DMS53 treated with DMSO at 0.1 percent for 48 hours (cell line): ENCODE results near the gene ARSB.

ENCODE experiments used
- DNase-seq: peaks from one replicate; lab custom pipeline; 2025; ENCODE audit not compliant: unreplicated experiment; lab: John Stamatoyannopoulos, UW

The ARSB gene

DNA sequence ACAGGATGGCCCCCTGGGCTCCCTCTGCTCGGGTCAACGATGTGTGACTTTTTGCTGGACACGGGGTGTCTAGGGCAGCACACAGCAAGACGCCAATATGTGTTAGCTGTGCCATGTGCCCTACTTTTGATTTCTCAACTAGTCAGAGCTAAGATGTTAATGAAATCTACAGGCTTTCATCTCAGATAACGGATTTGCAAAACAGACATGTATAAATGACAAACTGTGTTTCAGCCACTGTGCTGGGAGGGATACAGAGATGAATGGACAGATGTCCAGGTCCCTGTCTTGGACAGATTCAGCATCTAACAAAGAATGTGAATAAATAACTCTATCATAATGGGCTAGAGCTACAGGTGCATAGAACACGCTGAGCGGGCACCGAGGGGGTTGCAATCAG is 176.3 kb downstream of the ARSB start:
- DNase-seq: no peak

DNA sequence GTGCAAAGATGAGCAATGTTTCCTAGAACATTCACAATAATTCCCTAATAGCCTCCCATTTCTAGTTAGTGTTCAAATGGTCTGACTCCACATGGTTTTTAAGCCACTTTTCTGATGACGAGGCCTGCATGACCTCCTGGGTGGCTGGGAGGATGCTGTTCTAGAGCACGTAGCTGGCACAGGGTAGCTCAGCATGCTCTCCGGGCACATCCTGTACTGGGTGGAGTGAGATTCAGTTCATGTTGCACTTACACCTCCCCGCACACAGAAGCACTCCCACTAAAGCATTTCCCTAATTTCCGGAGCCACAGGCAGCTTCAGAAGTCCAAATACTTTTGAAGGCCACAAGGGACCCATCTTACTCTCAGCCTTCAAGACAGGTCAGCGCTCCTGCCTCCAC is 176.7 kb downstream of the ARSB start:
- DNase-seq: no peak

DNA sequence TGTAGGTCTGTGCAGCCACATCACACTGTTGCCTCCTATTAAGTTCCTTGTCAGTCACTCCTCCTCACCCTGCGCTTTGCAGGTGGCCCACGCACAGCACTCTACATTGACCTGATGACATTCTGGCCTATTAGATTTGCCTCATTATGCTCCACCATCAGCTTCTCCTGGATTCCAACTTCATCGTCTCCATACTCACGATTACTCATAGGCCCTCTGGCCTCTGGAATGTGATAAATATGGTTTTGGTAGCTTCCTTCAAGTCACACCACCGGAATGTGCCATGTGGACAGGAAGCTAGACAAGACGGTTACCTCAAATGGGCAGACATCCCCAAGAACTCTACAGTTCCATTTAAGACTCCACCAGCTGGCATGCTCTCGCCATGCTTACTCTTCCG is 178.6 kb downstream of the ARSB start:
- DNase-seq: no peak

DNA sequence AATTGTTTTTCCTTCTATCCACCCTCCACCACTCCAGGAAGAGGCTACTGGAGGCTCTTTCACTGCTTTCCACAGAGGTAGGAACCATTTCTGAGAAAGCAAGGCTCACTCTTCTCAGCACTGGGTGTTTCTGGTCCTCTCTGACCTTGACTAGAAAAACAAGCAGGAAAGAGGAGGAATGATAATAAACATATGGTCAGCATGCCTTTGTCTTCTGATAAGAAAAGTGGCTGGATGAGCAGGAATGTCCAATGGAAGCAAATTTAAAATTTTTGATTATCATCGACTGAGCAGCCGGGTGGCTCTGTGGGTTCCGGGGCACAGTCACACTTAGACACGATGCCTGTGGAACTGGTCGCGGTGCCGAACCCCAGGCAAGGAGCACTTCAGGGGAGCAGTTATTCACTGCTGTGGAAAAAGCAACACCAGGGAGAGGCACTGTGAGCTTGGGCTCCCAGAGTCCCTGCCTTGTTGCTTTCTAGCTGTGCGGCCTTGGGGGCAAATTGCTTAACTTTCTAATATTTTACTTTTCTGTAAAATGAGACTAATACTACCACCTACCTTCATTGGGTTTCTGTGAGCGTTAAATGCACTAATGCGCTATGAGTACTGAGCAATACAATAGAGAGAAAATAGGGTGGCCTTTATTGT is 179.5 kb downstream of the ARSB start:
- DNase-seq: no peak

DNA sequence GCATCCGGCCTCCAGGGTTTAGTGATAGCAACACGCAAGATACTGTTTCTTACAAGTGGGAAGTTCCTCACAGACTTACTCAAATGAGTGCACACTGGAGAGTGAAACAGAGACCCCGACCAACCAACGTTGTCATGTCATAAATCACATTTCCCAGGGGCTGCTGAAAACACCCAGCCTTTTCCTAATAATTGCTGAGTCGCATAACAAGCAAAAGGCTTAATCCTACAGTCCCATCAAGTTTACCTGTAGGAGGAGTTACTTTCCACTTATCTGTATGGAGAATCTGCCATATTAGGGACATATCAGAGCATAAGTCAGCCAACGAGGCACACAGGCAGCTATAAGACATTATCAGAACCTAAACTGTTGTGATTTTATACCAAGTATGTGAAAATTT is 180.1 kb downstream of the ARSB start:
- no peak for DNase-seq

DNA sequence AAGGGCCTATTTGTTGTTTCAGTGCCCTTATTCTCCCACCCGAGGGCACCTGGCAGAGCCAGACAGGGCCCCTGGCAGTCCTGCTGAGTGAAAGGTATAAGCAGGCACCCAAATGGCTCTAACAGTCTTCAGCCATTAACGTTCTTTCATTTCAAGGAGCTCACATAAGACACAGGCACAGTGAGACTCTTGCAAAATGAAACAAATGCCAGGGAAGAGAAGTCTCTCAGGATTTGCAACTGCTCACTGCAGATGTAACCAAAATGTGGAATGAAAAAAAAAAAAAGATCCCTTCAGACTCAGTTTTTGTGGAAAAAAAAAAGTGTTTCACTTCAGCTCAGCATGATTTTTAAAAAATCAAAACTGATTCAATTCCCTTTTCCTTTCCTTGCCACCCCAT is 181.2 kb downstream of the ARSB start:
- no peak for DNase-seq

DNA sequence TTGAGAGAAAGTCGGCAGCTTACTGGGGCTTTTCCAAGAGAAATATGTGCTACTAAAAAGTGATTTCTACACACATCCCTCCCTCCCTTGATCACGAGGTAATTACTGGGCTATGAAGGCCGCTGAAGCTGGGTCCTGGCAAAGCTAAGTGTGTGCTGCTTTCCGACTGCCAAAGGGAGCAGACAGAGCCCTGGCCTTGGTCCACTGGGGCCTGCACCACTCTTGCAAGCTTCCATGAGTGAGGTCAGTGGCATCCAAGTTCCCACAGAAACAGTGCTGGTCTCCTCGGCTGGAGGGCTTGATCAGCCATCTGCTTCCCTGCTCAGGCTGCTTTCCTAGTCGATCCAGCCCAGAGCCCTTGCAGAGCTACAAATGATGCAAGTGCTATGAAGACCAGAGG is 181.8 kb downstream of the ARSB start:
- no peak for DNase-seq

DNA sequence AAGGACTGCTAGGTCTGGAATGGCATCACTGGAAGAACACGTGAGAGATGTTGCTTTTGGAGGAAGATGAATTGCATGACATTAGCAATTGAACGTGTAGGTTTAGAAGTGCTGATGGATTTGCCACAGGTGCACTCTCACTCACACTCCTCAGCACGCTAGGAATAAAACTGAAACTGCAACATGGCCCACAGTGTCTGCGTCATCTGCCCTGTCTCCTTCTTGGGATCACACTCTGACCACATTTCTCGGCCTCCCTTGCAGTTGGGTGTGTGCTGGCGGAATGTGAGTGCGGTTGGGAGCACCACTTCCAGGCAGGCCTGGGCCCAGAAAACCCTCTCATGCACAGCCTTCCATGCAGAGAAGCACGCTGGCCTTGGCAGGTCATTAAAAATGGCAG is 183.7 kb downstream of the ARSB start:
- DNase-seq: no peak

DNA sequence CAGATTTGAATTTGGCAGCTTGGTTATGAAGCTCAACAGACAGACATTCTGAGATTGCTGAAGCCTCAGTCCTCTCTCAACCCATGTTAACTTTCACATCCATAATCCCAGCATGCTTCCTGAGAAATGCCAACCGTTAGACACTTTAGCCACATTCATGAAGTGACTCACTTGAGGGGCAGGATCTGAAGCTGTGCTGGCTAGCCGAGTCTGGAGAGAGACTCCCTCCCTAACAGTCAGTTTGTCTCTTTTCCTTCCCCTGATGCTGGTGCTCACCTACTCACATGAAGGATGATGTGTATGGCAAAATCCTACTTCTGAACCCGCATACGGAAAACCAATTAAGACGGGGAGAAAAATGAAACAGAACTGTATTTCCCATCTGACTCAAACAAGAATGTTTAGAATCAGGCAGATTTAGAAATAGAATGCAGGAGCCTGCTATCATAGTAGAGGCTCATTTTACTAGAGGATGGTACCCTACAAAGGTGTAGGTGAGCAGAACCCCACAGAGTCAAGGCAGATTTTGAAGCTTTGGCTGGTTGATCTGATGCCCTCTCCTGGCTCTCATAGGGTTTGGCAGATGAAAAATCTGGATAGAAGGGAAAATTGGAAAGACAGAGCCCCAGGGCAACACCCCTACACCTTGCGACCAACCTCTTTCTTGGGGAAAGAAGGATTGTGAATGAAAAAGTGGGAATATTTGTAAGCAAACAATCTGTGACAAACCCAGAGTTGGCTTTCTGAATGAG is 185.7 kb downstream of the ARSB start:
- DNase-seq: no peak

DNA sequence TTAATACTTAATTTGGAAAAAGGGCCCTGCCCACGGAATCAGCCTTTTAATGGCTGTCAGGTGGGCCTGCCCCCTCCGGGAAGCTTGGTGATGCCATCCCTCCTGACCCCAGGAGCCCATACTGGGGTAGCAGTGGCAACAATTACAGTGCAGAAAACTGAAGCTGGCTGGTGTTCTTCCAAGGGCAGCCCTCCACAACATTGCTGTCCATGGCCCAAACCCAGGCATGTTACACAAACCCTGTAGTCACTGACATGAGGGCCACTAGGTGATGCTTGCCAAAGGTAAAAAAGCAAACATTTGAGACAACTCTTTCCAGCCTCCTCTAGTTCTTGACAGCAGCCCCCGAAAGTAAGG is 186.5 kb downstream of the ARSB start:
- no peak for DNase-seq

DNA sequence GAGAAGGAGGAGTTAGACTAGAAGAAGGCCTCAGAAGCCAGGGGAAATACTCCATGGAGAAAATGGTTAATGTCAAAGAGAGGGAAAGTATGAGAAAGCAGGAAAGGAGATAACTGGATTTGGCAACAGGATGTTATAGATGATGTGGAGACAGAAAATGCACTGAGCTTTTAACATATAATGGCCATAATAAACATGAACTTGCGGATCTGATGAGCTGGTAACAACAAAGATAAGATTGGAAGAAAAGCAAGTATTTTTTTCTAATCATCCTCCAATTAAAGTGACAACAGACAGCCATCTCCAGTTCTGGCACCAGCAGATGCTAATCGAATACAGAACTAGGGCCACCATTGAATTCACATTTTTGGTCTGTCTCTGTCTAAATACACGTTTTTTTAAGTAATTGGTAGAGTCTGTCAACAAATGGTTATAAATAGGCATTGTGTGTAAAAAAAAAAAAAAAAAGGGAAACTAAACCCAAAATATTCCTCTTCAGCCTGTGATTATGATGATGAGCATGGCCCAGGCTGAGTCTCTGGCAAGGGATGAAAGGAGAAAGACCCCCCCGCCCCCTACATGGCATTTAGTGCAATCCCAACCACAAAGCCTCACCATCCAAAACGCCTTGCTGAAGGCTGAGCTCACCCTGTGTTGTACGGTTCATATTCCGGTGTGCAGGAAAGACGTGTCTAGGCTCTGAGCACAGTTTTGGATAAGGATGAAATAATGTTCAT is 187.0 kb downstream of the ARSB start:
- DNase-seq: no peak

DNA sequence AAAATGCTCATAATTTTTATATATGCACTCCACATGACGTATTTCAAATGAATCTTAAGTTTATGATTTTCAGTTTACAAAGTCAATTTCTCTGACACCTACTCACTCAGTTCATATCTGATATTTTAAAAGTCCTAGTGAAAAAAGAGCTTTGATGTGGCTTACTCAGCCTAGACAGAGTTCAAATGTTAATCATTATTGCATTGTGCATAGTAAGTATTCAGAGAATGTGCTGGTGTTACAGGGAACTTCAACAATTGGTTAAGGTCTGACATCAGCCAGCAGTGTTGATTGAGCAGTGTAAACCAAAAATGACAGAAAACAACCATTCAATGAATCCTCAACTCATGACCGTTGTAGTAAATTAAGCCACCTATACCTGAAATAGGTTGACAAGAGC is 189.4 kb downstream of the ARSB start:
- no peak for DNase-seq

DNA sequence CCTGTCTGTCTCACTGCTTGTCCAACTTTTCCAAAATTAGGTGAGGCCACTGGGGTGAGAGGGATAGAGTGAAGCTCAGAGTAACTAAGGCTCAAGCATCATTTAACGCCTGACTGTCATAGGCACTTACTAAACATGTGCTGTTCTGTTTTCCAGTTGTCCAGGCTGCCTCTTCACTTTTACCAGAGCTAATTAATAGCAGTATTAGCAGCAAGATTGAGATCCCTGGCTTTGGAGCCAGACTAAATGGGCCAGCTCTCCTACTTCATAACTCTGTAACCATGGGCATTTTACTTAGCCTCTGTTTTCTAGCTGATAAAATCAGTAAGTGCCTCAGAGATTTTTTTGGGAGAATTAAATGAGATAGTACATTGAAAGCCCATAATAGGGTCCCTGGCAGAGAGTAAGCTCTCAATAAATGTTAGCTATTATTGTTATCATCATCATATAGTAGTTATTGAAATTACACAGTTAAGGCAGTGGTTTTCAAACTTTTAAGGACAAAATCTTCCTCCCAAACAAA is 190.4 kb downstream of the ARSB start:
- no peak for DNase-seq

DNA sequence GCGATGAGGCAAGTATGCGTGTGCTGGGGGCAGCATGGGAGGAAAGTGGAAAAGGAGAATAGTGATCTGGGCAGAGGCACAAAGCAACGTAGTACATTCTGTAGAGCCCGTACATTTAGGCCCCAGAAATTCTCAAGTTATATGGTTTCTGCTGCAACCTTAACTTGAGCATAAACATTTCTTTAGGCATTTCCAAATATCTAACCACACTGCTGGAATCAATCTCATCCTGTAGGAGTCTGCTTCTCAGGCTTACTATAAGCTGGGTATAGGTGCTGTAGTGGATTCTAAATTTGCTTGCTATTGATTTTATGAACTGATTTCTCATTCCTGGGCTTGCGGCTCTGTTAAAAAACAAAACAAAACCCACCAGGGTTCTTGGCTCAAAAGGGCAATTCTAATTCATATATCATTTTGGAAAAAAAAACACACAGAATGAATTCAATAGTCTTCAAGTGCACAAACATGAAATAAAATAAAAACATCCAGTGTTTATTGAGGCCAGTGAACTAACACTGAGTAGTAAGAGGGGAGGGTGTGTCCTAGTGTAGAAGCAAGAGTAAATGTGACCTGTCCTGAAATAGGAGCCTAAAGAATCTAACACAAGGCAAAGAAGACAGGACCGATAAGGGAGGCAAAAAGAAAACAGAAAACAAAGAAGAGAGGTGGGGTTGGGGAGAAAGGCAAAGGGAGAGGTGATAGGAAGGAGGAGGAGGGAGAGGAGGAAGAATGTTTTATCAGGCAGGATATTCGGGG is 191.0 kb downstream of the ARSB start:
- no peak for DNase-seq

DNA sequence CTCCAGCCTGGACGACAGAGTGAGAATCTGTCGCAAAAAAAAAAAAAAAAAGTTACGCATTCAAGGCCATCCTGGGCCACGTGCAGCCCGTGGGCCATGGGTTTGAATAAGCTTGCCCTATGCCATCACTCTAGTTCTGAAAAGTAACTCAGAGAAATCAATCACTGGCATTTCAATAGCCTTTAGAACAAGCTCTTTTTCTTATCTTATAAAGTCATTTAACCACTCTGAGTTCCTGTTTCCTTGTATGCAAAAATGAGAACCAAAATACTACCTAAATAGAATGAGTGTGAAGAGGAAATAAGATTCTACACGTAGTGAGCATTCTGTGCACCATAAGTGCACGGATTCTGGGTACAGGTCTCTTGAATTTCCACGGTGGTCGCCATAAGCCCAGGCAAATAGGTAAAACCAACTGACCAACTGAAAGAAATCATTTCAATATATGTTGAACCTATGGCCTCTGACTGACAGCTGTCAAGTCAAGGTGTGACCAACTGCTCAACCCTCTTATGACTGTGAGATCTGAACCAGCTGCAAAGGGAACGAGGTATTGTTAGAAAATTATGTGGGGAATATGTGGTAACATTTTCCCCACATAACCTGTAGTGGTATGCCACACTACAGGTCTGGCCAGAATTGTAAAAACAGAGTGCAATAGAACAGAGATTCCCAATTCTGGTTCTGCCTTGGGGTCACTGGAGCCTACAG is 192.6 kb downstream of the ARSB start:
- DNase-seq: no peak

DNA sequence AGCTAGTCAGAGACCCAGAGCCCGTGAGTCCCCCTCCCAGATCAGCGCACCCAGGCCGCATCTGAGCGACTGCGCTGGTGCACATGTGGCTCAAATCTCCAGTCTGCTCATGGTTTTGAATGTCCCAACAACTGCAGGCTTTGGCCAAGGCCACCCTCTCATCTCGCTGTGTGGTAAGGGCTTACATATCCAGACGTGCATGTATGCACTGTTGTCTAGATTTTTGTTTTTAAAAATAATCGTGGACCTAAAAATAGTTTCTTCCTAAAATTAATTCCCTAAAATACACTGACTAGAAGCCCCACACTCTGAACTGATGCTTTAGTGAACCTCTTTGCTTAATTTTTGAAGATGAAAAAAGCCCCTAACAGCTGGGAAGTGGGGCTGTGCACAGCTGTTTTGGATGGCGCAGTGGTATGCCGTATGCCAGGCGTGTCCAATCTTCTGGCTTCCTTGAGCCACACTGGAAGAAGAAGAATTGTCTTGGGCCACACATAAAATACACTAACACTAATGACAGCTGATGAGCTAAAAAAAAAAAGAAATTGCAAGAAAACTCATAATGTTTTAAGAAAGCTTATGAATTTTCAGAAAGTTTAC is 193.5 kb downstream of the ARSB start:
- no peak for DNase-seq

DNA sequence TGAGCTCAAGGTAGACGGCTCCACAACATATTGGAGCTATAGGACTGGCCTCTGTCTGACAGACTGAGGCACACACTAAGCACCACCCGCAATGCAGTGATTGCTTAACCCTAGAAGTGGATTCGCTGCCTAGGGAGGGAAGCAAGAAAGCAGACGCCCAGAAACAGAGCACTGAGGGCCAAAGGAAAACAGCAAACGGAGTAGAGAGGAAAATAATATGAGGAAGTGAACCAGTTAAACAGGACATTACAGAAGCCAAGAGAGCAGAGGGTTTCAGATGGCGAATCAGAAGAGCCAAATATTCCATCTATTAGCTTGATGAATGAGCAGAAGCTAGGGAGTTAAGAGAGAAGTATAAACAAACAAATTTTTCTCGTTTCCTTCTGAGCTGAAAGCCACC is 197.3 kb downstream of the ARSB start:
- DNase-seq: no peak

DNA sequence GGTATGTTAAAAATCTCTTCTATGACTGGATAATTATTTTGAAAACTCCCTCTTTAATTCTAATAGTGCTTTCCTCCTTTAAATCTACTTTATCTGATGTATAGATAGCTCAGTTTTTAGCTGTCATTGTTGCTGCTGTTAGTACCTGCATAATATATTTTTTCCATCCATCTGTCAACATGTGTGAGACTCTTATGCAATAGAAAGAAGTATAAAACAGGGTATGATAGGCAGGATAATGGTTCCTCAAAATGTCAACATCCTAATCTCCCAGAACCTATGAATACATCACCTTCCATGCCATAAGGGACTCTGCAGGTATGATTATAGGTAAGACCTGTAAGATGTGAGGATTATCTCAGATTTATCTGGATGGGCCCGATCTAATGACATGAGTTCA is 199.7 kb downstream of the ARSB start:
- DNase-seq: no peak

DNA sequence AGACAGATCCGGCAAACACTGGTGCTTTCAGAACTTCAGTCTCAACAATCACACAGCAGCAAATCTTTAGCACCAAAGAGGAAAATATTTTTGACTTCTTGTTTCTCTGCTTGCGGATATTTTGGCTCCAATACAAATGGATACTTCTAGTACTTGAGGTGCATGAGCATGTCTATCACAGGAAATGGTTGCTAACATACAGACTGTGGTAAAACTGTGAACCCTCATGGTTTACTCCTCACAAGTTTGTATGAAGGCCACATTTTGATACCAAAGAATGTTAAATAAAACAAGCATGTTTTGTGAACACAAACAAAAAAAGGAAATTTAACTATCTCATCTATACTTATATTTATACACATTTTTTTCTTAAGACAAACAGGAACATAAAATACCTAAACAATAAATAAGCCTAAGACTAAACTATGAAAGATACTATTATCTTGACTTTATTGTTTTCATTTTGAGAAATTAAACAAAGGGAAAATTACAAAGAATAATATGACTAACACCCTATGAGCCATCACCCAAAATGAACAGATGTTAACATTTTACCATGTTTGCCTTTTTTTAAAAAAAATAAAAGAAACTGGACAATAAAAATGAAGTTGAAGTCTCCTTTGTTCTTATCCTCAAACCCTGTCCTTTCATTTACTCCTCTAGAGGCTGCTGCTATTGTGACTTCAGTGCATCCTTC is 201.5 kb downstream of the ARSB start:
- DNase-seq: no peak

DNA sequence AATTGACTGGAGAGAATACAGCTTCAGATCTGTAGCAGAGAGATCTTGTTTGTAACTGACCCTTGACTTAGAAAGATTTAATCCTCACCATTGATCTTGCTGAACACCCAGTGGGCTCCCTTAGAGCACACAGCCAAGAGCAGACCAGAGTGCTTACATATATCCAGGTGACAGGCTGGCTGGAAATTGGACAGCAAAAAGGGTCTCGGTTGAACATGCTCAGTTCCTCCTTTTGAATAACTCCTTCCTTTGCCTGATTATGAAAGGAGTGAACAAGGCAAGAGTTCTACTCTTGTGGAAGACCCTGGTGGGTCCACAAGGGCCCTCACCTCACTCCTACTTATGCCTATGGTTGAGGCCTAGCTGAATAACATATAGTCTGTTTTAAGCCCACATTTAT is 202.4 kb downstream of the ARSB start:
- no peak for DNase-seq
